HG03103 (cell line): ENCODE measurements around the gene IGIP.
"Not testable (repeated sequence)": the region's sequence is repeated elsewhere in the genome, so short reads cannot be mapped to it uniquely, and the experiment has no call there.

ENCODE experiments used
- ATAC-seq: cut with Tn5 transposase; IDR thresholded peaks from one replicate; pipeline ENCODE4 v1.9.1; 2021; ENCODE audit warnings: low read depth; ENCODE audit not compliant: unreplicated experiment

Gene IGIP

GRCh38 chr5:140140435-140140834 lies 14.7 kb downstream of the IGIP start:
- no peak for ATAC-seq

DNA sequence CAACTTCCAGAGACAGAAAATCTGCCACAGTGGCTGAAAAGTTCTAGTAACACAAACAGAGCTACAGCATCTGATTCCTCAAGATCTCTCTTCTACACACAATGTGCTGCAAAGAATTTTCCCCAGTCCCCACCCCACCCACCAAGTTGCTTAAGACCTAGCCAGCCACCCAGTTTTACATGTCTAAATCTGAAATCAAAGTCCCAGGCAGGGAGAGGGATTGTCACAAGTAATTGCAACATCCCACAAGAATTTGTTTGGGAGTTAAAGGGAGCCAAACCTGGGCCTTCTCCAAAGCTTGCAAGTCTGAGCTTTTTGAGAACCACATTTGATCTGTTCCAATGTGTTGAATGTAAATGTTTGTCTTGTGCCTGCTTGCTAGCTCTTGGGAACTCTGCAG lies 15.5 kb downstream of the IGIP start:
- no peak for ATAC-seq

GRCh38 chr5:140142246-140142645 lies 16.5 kb downstream of the IGIP start:
- no peak for ATAC-seq

DNA sequence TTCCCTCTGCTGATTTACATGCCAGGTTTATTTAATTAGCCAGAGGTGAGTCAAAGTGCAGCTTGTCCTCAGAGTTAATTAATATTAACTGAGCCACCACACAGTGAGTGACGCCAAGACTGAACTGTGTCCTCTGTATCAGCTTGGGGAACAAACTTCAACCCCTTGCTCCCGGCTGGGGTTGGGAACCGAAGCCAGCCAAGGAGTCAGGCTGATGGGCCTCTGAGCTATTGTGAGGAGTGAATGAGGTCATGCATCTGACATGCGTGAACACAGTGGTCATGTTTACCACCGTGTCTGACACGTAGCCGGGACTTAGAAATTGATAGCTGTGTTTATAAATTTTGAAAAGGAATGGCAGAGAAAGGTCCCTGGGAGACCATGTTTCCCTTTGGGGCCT lies 17.1 kb downstream of the IGIP start:
- no peak for ATAC-seq

GRCh38 chr5:140143521-140144258 lies 18.0 kb downstream of the IGIP start:
- ATAC-seq, result no peak

- no peak for ATAC-seq
Measured at GRCh38 chr5:140145256-140145655, 19.5 kb downstream of the IGIP start.

- no peak for ATAC-seq
Measured at GRCh38 chr5:140145818-140146522, 20.2 kb downstream of the IGIP start.

DNA sequence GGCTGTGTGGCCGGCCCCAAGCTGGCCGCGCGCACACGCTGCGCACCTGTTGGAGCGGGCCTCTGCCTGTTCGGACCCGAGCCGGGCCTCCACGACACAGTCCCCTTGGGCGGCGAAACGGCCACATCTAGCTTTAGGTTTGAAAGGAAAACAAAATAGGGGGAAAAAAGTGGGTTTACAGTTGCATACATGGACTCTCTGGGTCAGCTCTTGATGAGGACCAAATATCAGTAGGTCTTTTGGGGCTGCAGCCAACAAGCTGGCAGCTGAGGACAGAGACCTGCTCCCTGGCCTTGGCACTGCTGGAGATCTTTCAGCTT lies 20.7 kb downstream of the IGIP start:
- no peak for ATAC-seq

DNA sequence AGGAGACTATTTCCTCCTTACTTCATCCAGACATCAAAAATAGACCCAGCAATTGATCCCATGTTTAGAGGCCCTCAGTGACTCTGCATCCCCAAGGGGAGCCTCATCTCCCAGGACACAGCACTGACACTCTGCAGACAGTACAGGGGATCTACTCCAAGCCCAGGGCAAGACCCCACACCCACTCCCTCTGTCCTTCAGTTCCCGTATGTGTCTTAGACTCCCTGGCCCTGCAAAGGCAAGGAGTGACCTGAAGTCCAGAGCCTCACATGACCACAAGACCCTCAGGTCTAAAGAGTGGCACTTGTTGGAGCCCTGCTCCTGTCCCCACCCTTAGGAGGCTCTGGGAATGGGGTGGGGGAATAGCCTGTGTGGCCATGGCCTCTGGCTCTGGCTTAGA lies 21.7 kb downstream of the IGIP start:
- no peak for ATAC-seq

DNA sequence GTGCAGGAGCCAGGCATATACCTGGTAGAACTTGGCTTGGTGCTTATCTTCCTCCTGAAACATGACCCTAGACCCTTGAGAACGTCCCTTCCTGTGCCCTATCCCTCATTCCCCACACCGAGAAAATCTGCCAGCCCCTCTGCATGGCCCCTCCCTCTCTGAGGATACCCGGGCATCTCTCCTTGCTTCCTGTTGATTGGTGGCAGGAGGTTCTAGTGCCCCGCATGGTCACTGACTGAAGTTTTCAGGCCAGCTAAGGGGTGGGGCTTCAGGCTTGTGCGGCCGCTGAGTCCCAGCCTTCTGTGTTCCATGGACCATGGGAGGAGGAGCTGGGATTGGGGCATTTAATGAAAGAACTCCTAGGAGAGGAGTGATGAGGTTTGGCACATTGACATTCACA lies 22.8 kb downstream of the IGIP start:
- ATAC-seq, result no peak

DNA sequence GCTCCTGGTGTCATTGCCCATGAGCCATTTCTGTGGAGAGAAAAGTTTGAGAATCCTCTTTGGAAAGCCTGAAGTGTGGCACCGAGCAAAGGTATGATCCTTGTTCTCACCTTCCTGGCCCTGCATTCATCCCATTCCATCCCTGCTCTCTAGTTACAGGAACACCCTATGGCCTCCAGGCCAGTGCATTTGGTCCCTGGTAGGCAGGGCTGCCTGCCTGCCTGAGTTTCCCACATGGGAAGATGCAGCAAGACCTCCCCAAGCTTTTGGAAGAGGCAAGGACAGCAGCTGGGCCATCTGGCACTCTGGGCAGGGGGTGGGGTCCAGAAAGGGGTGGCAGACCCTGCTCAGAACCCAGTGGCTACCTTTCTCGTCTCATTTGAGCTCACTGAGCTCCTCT lies 24.5 kb downstream of the IGIP start:
- ATAC-seq, result no peak

DNA sequence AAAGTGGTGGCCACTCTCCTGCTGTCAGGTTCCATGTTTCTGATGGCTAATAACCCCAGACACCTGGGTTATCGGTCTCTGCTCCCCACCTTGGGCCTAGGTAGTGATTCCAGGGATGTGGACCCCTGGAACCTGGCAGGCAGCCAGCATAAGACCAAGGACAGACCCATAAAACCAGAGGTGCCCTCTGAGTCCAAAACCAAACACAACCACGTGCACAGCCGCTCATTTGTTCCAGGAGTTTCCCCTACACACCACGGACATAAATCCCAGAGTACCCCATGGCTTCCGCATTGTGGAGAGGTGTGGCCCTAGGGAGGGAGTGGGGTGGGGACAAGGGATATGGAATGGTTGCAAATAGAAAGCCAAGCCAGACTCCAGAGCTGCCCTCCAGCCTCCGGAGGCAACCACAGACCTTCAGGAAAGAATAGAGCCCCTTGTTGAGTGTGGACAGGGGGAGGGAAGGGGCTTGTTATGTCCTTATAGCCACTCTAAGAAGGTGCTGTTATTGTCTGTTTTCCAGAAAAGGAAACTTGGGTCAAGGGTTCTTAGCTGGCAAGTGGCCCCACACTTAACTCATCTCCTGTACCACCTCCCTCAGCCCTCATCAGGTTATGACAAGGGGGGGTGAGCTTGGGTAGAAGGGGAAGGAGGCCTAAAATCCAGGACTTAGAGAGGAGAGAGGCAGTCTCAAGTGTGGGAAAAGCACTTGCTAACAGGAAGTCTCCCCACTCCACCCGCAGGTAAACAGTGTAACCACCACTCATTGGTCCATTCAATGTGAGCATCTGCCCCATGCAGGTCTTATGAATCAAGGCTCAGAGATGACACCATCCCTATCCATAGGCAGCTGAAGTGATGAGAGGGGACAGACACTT lies 25.6 kb downstream of the IGIP start:
- ATAC-seq, result no peak

DNA sequence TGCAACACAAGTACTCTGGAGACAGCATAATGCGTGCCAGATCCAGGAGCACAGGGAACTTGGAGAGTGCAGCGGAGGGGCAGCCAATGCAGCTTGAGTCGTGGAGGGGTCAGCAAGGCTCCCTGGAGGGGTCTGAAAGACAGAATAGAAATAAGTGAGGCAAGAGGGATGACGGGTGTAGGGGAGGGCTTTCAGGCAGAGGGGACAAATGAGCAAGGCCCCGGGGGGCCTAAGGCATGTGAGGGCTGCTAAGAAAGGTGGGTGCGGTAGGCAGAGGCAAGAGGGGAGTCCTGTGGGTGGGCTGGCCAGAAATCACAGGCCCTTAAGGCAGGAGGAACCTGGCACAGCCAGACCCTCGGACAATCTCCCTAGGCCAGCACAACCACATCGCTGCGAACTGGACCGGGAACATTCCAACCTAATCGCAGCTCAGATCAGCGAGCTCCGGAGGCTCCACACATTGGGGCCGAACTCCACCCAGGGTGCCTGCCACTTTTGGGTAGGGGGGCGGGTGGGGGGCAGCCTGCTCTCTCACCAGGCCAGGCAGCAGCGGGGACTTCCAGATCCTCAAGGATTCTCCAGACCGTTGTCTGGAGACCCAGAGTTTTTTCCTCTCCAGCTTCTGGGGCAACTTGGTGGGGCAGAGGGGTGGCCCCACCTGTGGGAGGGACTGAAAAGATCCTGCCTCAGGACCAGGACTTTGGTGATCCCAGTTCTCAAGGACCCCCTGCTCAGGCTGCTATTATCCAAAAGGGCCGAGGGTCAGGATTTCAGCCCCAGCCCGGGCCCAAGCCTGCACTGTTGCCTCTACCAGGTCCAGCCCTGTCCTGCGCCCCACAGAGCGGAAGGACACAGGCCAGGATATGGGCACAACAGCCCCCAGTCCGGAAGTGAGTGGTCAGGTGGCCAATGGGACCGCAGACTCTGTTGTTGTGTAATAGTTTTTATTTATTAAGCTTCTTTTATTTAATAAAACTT lies 26.6 kb downstream of the IGIP start:
- no peak for ATAC-seq

DNA sequence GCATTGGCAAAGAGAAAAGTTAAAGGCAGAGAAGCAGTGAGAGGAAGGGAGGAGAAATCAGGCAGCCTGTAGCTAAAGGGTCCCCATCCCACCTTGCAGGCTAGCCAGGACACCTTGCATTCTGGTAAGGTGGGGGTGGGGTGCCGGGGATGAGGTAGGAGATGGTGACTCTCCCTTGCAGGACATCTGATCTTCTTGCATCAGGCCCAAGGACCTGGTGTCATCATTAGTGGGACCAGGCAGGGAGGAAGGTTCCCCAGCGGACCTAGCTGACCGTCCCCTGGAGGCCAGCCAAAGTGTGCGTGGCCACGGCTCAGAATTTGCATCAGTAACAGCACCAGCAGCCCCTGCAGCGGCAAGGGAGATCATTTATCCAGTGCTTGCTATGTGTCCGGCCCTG lies 27.5 kb downstream of the IGIP start:
- no peak for ATAC-seq

DNA sequence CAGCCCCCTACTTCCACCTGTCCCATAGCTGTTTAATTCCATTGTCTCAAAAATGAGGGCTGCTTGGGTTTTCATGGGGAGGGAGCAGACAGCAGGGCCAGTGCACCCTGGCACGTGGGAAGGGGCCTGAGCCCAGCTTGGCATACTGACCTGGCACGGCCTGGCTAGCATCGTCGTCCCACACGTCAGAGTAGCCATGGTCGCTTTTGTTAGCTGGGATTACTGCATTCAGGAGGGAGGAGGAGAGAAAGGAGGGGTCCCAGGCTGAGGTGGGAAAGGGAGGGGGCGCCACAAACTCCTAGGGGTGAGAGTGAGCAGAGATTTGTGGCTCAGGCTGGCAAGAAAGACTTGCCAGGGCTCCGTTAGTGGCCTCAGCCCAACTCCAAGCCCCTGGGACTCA lies 28.2 kb downstream of the IGIP start:
- ATAC-seq, result no peak

DNA sequence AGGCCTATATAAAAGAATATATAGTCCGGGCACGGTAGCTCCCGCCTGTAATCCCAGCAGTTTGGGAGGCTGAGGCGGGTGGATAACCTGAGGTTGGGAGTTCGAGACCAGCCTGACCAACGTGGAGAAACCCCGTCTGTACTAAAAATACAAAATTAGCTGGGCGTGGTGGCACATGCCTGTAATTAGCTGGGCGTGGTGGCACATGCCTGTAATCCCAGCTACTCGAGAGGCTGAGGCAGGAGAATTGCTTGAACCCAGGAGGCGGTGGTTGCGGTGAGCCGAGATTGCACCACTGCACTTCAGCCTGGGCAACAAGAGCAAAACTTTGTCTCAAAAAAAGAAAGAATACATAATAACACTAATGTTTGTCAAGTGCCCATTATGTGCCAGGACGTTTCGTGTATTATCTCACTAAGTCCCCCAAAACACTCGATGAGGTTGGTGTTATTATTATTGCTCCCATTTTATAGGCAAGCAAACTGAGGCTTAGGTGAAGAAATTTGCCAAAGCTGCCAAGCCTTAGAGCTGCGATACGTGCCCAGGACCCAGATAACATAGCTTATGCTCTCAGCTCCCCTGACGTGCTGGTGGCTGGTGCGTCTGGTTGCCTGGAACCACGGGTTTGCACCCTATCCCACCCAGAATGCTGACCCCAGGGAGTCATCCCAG lies 29.1 kb downstream of the IGIP start:
- ATAC-seq, result not testable (repeated sequence)

DNA sequence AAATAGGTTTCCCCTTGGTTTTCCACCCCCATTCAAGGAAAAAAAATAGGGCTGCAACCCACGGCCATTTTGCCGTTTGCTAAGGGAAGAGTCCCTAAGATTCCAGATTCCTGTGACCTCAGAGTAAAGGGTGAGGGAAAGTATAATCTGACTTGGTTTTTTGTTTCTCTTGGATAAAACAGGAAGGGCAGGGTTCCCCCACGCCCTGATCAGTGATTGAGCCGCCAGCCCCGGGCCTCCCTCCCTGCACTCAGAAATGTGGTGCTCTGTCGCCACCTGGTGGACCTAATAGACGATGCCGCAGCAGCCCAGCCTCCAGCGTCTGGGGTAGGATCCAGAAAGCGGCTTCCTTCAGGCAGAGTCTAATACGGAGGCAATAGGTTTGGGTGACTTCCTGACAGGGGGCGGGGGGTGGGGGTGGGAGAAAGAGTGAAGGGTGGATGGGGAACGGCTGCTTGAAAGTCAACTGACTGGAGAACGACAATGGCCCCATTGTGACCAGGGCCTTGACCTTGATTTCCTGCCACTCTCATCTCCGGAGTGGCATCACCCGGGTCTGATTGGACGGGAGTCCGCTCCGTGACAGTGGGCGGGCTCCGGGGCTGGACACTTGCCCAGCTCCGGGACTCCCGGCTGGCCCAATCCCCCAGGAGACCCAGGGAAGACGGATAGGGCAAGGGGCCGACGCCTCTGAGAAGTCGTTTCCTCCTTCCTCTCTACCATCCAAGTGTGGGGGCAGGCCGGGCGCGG lies 31.5 kb downstream of the IGIP start:
- peak; percentile 88 for ATAC-seq

DNA sequence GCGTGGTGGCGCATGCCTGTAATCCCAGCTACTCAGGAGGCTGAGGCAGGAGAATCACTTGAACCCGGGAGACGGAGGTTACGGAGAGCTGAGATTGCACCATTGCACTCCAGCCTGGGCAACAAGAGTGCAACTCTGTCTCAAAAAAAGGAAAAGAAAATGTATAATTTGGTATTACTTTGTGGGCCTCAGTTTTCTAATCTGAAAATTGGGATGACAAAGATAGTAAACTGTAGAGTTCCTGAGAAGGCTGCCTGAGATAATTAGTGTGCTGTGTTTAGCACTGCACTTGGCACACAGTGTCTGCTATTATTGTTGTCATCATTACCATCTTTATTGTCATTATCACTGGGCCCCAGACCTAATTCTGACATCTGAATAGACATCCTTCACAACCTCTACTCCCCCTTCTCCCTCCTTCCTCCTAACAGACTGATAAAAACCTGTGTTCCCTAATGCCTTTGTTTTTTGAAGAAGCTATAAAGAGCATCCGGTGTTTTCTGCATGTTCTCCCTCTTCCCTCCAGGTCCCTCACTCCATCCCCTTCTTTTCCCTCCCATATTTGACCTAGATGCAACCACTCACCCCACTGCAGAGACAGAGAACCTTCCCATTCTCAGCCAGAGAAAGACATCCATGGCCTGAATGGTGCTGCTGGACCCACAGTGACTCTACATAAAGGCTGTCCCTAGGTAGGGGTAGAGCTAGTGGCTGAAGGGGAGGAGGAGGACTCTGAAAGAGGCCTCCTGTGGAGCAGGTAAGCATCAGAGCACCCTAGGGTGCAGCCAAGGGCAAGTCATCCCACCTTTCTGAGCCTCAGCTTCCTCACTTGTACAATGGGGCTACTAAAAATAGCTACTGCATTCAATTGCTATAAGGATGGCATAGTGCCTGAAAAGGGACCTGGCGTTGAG lies 33.5 kb downstream of the IGIP start:
- ATAC-seq, result no peak
